Esophagus squamous epithelium (tissue), 4 donors: ENCODE data around the gene OR10H1.

Source experiments
- CTCF ChIP-seq, 6 experiments: fragments of 450-650 bp in 4 of 6; fragments of 200-600 bp in 2 of 6; sonication (generic) in 2 of 6; IDR thresholded peaks; one replicate each; pipeline ENCODE4 v1.5.1; 2016 to 2019; ENCODE audit warnings: antibody characterized with exemption in 6 of 6, mild to moderate bottlenecking in 4 of 6, moderate library complexity in 4 of 6
- POLR2A ChIP-seq, 4 donors: fragments of 450-650 bp; IDR thresholded peaks; one replicate each; pipeline ENCODE4 v1.6.1; 2017; ENCODE audit warnings: antibody characterized with exemption in 4 of 4, mild to moderate bottlenecking in 4 of 4, moderate library complexity in 3 of 4

- TF ChIP-seq CTCF (IDR thresholded peaks at IDR 0.05) (peak; percentile 23 to 59 (median 44)), POLR2A (IDR thresholded peaks at IDR 0.05) (no peak)
Measured at GRCh38 chr19:15810335-15810734, 5.1 kb downstream of the OR10H1 start.
